HG02763 (cell line): ENCODE measurements around the gene HOXB5.

Source experiments
- ATAC-seq: cut with Tn5 transposase; IDR thresholded peaks from one replicate; pipeline ENCODE4 v1.9.1; 2021; ENCODE audit warnings: mild to moderate bottlenecking, moderate library complexity; ENCODE audit not compliant: unreplicated experiment

The HOXB5 gene

DNA sequence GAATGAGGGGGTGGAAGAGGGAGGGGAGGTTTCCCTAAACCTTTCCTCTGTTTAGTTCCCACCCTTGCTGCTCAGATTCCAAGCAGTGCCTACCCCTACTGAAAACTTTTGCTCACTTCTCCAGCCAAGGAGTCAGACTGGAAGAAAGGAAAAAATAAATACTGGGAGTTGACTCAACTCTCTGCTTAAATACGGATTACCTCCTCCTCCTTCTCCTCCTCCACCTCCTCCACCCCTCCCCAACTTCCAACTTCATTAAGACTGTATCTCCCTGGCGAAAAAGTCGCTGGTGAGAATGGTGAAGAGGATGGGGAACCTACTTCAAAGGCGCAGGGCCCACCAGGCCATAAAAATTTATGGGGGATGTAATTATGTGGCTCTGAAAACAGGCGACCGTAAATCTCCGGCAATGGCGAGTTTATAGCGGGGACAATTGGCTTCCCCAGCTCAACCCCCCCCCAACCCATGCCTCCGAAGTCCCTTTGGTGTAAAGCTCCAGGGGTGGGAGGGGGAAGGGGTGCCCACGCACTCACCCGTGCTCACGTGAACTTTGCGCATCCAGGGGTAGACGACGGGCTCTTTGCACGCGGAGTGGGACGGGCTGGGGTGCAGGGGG, 16.1 kb downstream of the HOXB5 start:
- ATAC-seq = no peak

DNA sequence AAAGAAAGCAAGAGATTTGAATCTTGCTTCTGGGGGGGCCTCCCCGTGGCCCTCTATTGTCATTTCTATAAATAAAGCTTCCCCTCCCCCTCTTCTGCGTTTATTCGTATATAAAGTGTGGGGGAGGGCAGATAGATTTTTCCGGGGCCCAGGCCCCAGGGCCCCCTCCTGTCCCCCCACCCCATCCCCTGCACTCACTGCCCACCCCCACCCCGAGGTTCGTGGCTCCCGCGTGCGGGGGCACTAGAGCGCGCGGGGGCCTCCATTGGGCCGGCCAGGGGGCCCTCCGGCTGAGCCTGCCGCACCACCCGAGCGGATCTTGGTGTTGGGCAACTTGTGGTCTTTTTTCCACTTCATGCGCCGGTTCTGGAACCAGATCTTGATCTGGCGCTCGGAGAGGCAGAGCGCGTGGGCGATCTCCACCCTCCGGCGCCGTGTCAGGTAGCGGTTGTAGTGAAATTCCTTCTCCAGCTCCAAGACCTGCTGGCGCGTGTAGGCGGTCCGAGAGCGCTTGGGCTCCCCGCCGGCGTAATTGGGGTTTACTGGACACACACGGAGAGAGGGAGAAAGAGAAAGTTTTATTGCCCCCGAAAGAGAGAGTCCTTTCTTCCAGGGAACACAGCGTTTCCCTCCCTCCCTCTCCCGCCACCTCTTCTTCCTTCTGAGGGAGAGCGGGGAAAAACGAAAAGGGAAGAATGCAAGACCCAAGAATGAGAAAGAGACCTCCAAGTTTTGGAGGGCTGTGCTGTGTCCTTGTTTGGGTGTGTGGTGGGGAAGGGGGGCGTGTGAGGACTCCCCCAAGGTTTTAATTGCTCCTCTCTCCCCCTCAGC, 16.9 kb downstream of the HOXB5 start:
- ATAC-seq = no peak

DNA sequence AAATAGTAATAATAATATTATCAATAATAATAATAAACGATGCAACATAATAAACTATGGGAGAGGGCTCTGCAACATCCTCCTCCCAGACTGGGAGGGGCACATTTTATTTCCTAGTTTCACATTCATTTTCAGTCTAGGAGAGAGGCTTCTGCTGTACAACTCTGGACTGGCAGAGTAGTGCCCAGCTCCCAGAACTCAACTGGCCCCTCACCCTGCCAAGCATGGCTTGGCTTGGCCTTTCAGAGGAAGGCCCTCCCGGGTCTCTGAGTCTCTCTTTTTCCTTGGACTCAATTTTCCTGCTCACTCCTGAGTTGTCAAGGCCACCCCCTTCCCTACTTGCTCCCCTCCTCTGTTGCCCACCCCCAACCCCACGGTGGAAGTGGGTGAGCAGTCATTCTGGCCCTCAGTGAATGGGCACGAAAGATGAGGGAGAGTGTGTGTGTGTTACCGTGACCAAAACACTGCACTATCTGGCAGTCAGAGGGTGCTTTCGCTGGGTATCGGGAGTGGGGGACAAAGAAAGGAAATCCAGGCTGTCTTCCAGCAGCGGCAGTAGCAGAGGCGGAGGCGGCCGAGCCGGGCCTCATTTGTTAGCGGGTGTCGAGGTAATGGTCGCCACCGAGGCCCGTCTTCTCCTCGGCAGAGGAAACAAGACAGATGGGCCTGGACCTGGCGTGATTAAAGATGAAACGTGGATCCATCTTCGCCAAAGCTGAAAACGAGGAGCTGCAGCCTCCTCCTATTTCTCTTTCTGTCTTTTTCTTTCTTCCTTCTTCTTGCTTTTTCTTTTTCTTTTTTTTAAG, 17.7 kb downstream of the HOXB5 start:
- no peak for ATAC-seq

DNA sequence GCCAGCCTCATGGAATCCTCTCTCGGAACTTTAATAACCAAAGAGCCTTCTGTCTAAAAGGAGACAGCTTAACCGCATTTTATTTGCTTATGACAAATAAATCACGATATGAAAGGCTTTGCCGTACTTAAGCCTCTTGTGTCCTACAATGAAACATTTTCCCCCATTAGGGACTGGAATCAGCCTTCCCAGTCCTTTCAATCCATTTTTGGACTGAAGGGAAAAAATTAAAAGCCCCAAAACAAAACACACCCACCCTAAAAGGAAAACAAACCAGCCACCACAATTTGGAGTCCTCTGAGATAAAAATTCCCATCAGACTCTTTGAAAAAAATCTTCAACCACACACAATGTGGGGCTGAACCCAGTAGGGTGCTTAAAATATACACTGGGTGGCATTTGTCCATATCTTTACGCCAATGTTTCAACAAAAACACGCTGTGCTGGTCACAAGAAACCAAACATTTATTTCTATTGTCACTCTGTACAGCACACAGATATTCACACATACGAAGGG, 18.5 kb downstream of the HOXB5 start:
- ATAC-seq = no peak

DNA sequence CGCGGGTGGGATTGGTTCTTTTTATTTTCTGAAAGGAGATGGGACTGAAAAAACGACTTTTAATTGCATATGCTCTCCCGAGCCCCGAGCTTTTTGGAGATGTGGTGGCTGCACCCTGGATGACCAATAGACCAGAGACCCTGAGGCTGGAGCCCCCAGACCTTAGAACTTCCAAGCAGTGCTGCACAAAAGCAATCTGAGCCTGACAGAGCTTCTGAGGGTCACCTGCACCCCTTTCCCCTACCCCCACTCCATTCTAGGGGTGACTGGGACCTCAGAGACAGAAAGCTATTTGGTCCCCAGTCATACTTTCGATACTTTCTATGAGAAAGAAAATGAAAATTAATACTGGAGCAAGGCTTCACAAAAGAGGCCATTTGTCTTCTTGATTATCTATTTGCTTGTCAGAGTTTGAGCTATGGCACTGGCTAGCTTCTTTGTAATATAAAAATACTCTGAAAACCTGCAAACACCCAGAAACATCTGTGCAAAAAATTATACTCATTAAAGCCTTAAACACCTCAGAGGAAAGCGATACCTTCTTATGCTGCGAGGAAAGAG, 19.0 kb downstream of the HOXB5 start:
- no peak for ATAC-seq

DNA sequence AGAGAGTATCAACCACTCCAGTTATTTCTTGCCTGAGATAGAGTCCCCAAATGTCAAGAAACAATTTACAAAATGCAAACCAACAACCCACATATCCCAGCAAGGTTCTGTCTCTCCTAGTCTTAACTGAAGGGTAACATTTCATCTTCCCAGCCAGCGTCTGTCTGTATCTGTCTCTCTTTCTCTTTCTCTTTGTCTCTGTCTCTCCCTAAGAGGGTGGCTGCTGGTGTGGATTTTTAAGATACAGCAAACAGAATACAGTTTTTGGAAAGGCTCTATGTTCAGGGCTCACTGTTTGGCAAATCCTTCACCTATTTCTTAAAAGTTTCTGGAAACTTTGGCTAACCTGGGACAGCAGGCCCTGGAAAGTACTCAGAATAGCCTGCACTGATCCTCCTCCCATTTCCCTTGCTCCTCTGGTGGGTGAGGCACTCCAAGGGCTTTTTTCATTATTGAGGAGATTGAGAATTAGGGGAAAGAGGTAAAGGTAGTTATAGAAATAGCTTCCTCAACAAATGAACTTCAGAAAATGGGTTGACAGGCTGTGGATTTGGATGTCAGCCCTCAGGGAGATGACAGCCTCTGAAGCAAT, 21.7 kb downstream of the HOXB5 start:
- ATAC-seq = no peak

DNA sequence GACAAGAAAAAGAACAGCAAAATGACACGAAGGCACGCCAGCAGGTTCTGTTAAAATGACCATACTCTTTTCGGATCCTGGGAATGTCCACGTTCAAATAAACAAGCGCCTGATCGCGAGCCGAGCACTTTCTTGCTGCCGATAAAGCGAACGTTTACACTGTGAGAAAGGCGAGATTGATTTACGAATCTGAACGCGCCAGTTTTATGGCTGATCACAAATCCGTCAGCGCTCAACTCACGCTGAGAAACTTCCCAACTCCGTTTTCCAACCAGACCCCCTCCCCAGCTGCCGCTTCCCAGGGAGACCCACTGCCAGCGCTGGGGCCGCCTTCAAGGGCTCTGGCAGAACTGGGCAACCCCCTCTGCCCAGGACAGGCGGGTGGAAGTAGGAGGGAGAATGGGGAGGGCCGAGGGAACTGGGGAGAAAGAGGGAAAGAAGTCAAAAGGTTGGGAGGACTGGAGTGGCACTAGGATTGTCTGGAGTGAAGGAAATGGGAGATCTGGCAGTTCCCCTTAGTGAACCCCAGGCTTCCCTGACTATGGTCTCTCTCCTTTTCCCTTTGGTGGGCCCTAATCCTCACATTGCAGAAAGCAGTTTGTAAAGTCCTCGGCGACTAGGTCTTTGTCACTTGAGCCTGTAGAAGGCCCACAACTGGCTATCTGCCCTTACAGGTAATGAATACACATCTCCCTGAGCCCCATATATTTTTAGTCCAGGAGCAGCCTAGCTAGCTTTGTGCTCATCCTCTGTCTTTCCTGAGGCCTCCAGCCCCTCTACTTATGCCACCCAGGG, 22.4 kb downstream of the HOXB5 start:
- no peak for ATAC-seq

DNA sequence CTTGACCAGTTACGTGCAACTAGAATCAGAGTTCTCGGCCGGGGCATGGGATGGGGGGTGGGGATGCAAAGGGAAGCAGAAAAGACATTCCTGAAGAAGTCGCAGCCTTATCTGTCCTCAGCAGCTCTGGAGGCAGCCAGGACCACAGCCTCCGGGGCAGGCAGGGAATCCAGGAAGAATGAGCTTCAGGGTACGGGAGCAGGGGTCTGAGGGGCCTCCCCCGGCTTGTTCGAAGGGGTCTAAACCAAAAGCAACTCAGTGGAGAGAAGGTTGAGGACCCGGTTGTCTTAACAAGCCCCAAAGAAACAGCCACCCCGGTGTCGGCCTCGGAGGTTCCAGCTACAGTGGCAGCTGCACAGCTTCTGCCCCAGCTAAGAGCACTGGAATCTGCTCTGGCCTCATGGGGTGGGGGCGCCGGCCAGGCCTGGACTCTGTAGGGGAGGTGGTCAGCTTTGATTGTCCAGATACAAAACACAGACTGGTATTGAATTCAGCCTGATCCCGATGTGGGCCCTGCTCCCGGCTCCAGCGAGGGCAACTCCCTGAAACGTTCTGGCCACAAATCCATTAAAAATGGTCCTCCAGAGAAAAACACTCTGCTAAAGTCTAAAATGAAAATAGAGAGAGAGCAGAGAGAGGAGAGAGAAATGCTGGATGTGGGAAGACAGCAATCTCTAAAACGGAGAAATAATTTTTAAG, 23.1 kb downstream of the HOXB5 start:
- ATAC-seq = no peak

DNA sequence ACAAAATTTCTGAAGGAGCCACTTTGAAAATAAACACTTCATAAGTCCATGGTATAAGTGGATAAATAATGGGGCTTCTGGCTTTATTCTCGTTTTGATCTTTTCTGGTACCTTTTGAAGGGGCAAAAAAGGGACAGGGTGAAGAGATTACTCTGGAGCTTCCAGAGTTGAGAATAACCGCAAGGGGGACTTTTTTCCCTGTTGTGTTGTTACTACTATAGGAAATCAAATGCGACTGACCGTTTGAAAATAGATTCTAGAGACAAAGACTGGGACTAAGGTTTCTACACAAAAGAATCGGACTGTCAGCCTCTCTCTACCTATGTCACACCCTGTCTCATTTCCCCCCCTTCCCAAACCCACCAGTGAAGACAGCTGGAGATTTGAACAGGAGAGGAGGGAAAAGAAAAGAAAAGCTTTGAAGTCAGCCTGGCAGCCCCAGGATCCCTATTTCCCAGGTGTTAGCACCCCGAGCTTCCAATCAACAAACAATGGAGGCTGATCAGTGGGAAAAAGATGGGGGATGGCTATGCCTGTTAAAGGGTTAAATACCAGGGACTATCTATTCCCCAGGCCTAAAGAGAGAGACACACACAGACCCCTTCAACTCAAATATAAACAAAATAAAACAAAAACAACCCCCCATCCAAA, 23.8 kb downstream of the HOXB5 start:
- ATAC-seq = no peak

DNA sequence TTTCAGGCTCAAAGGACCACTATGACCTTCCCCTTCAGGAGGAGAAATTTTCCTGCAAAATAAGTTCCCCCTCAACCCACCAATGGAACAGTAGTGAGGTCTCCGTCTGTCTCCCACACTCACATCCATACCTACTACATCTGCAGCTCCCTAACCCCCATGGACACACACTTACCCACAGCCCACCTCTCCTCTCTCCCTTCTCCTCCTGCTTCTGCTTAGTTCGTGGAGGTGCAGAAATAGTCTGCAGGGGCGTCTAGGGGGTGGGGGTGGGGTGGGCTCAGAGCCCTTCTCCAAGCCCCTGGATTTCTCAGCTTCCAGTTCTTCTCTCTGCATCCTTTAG, 24.4 kb downstream of the HOXB5 start:
- ATAC-seq = no peak

DNA sequence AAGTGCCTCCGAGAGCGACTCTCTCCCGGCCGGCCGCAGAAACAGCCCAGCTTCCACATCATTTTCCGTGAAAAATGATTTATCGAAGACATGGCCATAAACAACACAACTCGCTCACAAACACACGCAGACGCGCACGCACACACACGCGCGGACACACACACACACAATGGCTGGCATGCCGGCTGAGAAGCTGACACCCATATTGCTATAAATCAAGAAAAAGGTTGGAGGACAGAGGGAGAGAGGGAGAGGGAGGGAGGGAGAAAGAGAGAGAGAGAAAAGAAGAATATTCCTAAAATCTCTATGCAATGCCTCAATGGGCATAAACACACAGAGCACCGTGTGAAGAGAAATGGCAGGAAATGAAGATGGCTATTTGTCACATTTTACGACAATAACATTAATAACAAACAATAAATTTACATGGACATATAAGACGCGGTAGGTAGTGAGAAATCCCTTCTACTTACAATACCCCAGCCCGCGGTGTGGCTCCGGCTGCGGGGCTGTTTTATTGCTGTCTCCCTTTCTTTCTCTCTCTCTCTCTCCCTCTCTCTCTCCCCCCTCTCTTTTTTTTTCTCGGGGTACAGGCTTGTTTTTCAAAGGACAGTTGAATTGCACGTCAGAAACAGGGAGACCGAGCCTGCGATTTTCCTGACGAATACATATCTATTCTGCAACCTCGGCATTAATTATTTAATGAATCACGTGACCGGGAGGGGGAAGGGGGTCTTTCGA, 24.9 kb downstream of the HOXB5 start:
- no peak for ATAC-seq

DNA sequence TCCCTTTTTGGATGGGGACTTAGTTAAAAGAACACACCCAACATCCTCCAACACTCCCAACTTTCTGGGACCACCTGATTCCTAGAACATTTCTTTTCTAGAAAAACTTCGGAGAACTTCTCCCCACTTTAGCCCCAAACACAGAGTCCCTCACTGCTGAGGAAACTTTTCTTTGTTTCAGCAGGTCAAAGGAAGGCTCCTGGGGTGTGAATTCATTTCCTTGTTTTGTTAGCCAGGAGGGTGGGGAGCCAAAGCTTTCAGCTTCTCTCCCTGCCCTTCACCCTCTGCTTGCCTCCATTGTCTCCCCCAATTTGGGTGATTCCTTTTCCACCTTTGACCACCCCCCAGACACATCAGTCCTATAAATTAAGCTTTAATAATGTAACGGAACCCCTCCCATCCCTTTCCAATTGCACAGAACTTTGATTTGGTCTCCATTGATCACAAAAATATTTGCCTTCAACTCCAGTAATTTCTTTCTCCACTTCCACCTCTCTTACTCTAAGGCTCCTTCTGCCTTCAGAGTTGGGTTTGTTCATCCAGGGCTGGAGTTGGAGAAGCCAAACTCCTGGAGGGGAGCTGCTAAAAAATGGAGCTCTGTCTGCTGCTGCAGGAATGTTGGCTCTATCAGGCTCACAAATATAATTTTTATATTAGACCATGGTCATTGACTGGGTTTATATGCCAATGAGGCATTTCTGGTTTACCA, 25.8 kb downstream of the HOXB5 start:
- ATAC-seq = no peak

DNA sequence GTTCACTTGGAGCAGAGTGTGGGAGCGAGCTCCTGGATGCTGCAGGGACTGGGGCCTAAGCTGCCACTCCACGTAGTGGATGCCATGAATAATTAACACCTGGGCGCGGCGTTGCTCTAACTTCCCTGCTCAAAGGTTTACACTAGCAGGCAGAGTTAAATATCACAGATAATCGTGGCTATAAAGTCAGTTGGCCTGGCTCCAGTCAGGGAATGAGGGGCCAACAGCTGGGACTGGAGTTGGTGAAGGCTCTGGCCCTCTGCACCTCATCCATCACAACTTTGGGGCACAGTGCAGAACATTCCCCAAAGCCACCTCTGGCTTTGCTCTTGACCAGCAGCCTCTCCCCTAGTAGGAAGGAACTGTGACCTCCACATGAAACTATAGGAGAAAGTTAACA, 26.4 kb downstream of the HOXB5 start:
- no peak for ATAC-seq

DNA sequence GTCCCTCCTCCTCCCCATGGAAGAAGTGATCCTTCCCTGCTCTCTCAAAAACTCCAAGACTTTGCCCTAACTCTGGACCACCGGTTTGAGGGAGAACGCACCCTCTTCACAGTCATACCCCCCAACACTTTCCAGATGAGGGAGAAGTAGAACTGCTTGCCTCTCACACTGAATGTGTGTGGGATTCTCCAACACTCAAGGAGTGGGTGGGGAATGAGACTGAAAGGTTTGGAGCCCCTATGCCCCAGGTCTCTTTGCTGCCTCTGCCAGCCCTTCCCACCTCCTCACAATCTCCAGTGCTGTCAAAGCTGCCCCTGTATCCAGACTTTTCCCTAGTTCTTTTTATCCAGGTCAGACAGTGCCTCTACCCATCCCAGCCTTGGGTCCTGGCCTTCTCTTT, 26.9 kb downstream of the HOXB5 start:
- ATAC-seq = no peak

DNA sequence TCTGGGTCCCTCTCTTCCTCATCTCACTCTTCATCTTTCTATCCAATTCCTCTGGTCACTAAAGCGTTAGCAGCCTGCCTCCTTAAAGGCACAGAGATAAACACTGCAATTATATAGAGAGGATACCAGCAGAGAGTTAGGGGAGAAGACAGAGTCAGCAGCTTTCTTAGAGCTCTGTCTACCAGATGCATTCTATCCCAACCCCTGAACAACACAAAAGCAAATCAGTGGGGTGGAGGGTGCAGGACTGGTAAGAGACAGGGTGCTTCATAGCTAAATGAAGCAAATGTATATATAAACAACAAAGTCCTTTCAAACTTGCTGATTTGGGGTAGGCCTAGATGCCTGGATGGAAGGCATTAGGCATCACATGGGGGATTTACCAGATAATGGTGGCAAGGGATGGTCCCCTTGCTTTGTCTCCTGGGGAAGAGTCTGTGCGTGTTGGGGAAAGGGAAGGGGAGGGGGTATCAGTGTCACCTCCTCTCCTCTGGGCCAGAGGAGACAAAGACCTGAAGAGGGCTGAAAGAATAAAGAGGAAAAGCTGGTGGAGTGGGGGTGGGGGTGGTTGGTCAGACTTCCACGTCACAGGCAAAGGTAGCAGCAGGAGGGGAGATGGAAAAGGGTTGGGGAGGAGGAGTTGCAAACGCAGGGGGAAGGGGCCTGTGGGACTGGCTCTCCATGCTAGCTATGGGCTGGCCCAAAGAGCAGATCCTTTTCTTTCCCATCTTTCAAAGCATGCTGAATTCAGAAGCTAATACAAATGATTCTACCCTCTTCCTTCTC, 27.5 kb downstream of the HOXB5 start:
- ATAC-seq = no peak

DNA sequence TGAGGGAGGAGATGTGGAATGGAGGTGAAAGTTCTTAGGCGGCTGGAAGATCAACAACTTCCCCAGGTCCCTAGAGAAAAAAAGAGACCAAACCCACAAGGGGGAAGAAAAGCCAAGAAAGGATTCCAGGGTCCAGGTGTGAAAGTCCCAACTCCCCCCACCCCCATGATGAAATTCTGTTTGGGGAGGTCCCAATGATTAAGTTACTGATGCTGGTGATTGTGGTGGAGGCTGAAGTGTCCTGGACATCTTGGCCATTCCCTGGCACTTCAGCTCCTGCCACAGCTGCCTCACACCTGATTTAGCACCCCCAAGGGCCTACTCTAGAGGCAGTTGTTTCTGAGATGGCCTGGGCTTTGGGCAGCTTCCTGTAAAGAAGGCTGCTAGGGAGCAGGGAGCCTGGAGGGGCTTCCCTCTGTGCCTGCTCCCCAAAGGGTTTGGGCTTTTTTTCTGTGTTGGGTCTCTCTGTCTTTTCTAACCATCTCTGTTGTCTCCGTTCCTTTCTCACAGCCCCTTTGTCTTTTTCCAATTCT, 28.5 kb downstream of the HOXB5 start:
- no peak for ATAC-seq
